Measurements from ENCODE around the gene ADPRHL1. TPM values are rescaled to one million over a fixed set of nuclear protein-coding genes. Genes with fewer than 3 reads are reported as not detected.

Gene ADPRHL1
- total RNA-seq, 1 experiment from 2014 or later, result 11.5 TPM

DNA sequence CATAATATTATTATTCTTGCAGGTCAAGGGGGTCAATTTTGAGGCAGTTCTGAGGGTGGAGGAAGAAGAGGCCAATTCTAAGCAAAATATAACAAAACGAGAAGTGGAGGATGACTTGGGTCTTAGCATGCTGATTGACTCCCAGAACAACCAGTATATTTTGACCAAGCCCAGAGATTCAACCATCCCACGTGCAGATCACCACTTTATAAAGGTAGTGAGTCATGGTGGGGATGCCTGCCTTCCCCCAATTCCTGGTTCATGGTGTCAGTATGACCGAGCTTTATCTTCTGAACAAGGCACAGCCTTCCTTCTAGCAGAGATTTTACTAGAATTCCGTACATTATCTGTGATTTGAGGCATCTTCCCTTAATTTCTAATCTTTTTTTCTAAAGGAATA, 46.6 kb upstream of the ADPRHL1 start:
- Histone ChIP-seq H4K20me1 (ENCODE audit: insufficient read depth) (peaks cover 5% of the 10 kb centered on the region; the same call in 1 of the 2 replicates), H3K4me1 (replicated peaks; ENCODE audit: insufficient read depth) (peaks cover 4% of the 10 kb centered on the region), H3K27ac (no peak overlapping the region), H3K36me3 (ENCODE audit: low read depth) (peaks cover 67% of the 10 kb centered on the region), H3K9me2 (ENCODE audit: insufficient read depth) (no peaks in the 10 kb centered on the region), H3K9me3 (ENCODE audit: insufficient read depth, low read depth) (no peaks in the 10 kb centered on the region), H3K4me3 (no peak overlapping the region), H3K4me2 (no peak overlapping the region), H2AFZ (no peak overlapping the region), H3K79me2 (ENCODE audit: low read depth) (peaks cover 22% of the 10 kb centered on the region), H3K27me3 (ENCODE audit: insufficient read depth, low read depth) (no peaks in the 10 kb centered on the region), H3F3A (ENCODE audit: insufficient read depth, low read depth) (peaks cover 9% of the 10 kb centered on the region)
- TF ChIP-seq EZH2 (IDR thresholded peaks at IDR 0.05; ENCODE audit: low read depth), result no peak
- TF ChIP-seq, protein P1, sequence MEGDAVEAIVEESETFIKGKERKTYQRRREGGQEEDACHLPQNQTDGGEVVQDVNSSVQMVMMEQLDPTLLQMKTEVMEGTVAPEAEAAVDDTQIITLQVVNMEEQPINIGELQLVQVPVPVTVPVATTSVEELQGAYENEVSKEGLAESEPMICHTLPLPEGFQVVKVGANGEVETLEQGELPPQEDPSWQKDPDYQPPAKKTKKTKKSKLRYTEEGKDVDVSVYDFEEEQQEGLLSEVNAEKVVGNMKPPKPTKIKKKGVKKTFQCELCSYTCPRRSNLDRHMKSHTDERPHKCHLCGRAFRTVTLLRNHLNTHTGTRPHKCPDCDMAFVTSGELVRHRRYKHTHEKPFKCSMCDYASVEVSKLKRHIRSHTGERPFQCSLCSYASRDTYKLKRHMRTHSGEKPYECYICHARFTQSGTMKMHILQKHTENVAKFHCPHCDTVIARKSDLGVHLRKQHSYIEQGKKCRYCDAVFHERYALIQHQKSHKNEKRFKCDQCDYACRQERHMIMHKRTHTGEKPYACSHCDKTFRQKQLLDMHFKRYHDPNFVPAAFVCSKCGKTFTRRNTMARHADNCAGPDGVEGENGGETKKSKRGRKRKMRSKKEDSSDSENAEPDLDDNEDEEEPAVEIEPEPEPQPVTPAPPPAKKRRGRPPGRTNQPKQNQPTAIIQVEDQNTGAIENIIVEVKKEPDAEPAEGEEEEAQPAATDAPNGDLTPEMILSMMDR (conservative IDR thresholded peaks at IDR 0.05), result no peak
- no TSS peak for BruUV-seq (replicated peaks)
- ChIA-PET CTCF (no interaction called here), POLR2A (ENCODE audit: unreplicated experiment) (no interaction called here)
- DNase-seq, result no peak
- intact Hi-C loops (cut with micrococcal nuclease; ENCODE audit: unreplicated experiment), result no loop called here

DNA sequence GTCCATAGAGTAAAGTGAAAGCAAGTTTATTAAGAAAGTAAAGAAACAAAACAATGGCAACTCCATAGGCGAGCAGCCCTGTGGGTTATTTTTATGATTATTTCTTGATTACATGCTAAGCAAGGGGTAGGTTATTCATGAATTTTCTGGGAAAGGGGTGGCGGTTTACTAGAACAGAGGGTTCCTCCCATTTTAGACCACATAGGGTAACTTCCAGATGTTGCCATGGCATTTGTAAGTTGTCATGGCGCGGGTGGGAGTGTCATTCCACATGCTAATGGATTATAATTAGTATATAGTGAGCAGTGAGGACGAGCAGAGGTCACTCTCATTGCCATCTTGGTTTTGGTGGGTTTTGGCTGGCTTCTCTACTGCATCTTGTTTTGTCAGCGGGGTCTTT, 45.6 kb upstream of the ADPRHL1 start:
- H4K20me1 ChIP-seq (ENCODE audit: insufficient read depth), result peaks cover 3% of the 10 kb centered on the region; the same call in 1 of the 2 replicates
- CTCF ChIA-PET, result no interaction called here

DNA sequence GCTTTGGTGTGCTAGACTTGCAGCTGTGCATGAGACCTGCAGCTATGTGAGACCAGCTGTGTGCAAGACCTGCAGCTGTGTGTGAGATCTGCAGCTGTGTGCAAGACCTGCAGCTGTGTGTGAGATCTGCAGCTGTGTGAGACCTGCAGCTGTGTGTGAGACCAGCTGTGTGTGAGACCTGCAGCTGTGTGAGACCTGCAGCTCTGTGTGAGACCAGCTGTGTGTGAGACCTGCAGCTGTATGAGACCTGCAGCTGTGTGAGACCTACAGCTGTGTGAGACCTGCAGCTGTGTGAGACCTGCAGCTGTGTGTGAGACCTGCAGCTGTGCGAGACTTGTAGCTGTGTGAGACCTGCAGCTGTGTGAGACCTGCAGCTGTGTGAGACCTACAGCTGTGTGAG, 43.9 kb upstream of the ADPRHL1 start:
- Histone ChIP-seq H3K27ac (no peak overlapping the region), H3K4me2 (no peak overlapping the region), H3K27me3 (ENCODE audit: insufficient read depth, low read depth) (no peaks in the 10 kb centered on the region), H3K4me3 (no peak overlapping the region), H3F3A (ENCODE audit: insufficient read depth, low read depth) (peaks cover 35% of the 10 kb centered on the region), H3K4me1 (replicated peaks; ENCODE audit: insufficient read depth) (peaks cover 31% of the 10 kb centered on the region), H3K79me2 (ENCODE audit: low read depth) (peaks cover 43% of the 10 kb centered on the region), H3K36me3 (ENCODE audit: low read depth) (peaks cover 59% of the 10 kb centered on the region), H2AFZ (no peak overlapping the region), H4K20me1 (ENCODE audit: insufficient read depth) (peaks cover 3% of the 10 kb centered on the region; the same call in 1 of the 2 replicates), H3K9me3 (ENCODE audit: insufficient read depth, low read depth) (no peaks in the 10 kb centered on the region), H3K9me2 (ENCODE audit: insufficient read depth) (no peaks in the 10 kb centered on the region)
- BruUV-seq (replicated peaks), result no TSS peak
- no peak for TF ChIP-seq EZH2 (IDR thresholded peaks at IDR 0.05; ENCODE audit: low read depth)
- TF ChIP-seq, protein P1 (conservative IDR thresholded peaks at IDR 0.05), result no peak
- intact Hi-C loops (cut with micrococcal nuclease; ENCODE audit: unreplicated experiment), result no loop called here
- CTCF ChIA-PET, result no interaction called here
- DNase-seq, result no peak
- POLR2A ChIA-PET (ENCODE audit: unreplicated experiment), result no interaction called here

More for the DNA sequence above, 45.6 kb upstream of the ADPRHL1 start:
- BruUV-seq (replicated peaks), result no TSS peak
- no peak overlapping the region for H3K4me2 ChIP-seq
- no peak overlapping the region for H3K4me3 ChIP-seq
- H3K27ac ChIP-seq, result no peak overlapping the region
- DNase-seq, result no peak
- no peak overlapping the region for H2AFZ ChIP-seq
- no peaks in the 10 kb centered on the region for H3K9me2 ChIP-seq (ENCODE audit: insufficient read depth)
- H3K36me3 ChIP-seq (ENCODE audit: low read depth), result peaks cover 63% of the 10 kb centered on the region
- H3K9me3 ChIP-seq (ENCODE audit: insufficient read depth, low read depth), result no peaks in the 10 kb centered on the region
- H3K27me3 ChIP-seq (ENCODE audit: insufficient read depth, low read depth), result no peaks in the 10 kb centered on the region
- TF ChIP-seq, protein P1 (conservative IDR thresholded peaks at IDR 0.05), result no peak
- no peak for TF ChIP-seq EZH2 (IDR thresholded peaks at IDR 0.05; ENCODE audit: low read depth)
- peaks cover 19% of the 10 kb centered on the region for H3F3A ChIP-seq (ENCODE audit: insufficient read depth, low read depth)
- intact Hi-C loops (cut with micrococcal nuclease; ENCODE audit: unreplicated experiment), result no loop called here
- H3K4me1 ChIP-seq (replicated peaks; ENCODE audit: insufficient read depth), result peaks cover 15% of the 10 kb centered on the region
- POLR2A ChIA-PET (ENCODE audit: unreplicated experiment), result no interaction called here
- peaks cover 33% of the 10 kb centered on the region for H3K79me2 ChIP-seq (ENCODE audit: low read depth)
